ENCODE results near the gene SLC41A3. TPM values are rescaled to one million over a fixed set of nuclear protein-coding genes. Genes with fewer than 3 reads are reported as not detected.
A peak's percentile ranks its signal among the peaks of the same experiment; 100 is the strongest.

Gene SLC41A3
- total RNA-seq, 4 donors from 2014 or later = 22.7 to 41.5 (median 29.1) TPM

DNA sequence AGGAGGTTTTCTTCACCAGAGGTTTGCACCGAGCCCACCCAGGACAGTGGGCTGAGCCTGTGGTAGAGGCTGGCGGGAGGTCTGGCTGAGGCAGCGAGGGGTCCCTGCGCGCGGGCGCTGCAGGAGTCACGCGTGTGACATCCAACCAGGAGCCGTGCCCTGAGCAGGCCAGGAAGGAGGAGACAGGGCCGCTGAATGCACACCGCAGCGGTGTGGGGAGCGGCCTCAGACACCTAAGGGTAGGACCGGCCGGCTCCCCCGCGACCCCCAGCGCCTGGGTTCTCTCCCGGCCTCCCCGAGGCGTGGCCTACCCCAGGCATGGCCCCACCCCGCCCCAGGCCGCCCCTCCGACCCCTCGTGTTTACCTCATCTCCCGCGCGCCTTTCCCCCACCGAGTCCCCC lies 412 bp downstream of the SLC41A3 start:
- DNase-seq = peak; percentile 51
- H3K27me3 ChIP-seq = no peaks in the 10 kb centered on the region
- 2% methylated on average over 18 of the region's 30 CpGs; no CpG with 5 or more reads in 1 of the 2 donors for WGBS, 2 donors (ENCODE audit: low coverage in 1 of 2)
- intact Hi-C loops (cut with DNase I; ENCODE audit: low total_unique reads) (loop anchor here (10.0 kb wide), 1 partner anchor 89 kb away; no protein-coding TSS in a partner anchor), in situ Hi-C loops (cut with MboI; ENCODE audit: low pct_ligation_motif_present in 1 of 4, low pct_unique_long_range_greater_than_20kb in 1 of 4, low sequenced_read_pairs in 3 of 4) (no loop called here)
- TF ChIP-seq, protein P1, sequence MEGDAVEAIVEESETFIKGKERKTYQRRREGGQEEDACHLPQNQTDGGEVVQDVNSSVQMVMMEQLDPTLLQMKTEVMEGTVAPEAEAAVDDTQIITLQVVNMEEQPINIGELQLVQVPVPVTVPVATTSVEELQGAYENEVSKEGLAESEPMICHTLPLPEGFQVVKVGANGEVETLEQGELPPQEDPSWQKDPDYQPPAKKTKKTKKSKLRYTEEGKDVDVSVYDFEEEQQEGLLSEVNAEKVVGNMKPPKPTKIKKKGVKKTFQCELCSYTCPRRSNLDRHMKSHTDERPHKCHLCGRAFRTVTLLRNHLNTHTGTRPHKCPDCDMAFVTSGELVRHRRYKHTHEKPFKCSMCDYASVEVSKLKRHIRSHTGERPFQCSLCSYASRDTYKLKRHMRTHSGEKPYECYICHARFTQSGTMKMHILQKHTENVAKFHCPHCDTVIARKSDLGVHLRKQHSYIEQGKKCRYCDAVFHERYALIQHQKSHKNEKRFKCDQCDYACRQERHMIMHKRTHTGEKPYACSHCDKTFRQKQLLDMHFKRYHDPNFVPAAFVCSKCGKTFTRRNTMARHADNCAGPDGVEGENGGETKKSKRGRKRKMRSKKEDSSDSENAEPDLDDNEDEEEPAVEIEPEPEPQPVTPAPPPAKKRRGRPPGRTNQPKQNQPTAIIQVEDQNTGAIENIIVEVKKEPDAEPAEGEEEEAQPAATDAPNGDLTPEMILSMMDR (IDR thresholded peaks at IDR 0.05) = no peak
- TF ChIP-seq EP300 (IDR thresholded peaks at IDR 0.05; ENCODE audit: low read depth) = no peak
- TF ChIP-seq POLR2AphosphoS5 (IDR thresholded peaks at IDR 0.05) = no peak
- no peak for TF ChIP-seq POLR2A (IDR thresholded peaks at IDR 0.05)
- H3K4me1 ChIP-seq = peaks cover 5 to 14% (median 7%) of the 10 kb centered on the region in 4 donors
- peak overlapping the region; percentile 65 to 94 (median 76) for H3K4me3 ChIP-seq
- H3K9me3 ChIP-seq = no peaks in the 10 kb centered on the region
- H3K27ac ChIP-seq = peak overlapping the region; percentile 89 to 94 (median 91)
- H3K36me3 ChIP-seq = no peaks in the 10 kb centered on the region

DNA sequence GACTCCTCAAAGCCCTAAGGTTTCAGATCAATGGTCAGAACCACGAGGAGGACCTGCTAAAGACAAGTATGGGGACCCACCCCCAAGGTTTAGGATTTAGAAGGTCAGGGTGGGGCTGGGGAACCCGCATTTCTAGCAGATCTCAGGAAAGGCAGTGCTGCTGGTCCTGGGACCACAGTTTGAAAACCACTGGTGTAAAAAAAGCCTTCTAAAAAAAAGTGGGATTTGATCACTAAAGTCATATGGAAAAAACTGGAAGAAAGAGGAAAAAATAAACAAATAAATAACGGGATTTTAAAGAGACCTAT lies 832 bp downstream of the SLC41A3 start:
- Histone ChIP-seq H3K9me3 (no peaks in the 10 kb centered on the region), H3K27me3 (no peaks in the 10 kb centered on the region), H3K4me3 (peak overlapping the region; percentile 65 to 94 (median 76)), H3K27ac (peak overlapping the region; percentile 89 to 94 (median 91)), H3K36me3 (no peaks in the 10 kb centered on the region), H3K4me1 (peaks cover 5 to 14% (median 7%) of the 10 kb centered on the region in 4 donors)
- 14 to 25% methylated on average over 2 to 3 of the region's 3 CpGs for WGBS, 2 donors (ENCODE audit: low coverage in 1 of 2)
- no peak for DNase-seq
- intact Hi-C loops (cut with DNase I; ENCODE audit: low total_unique reads) (loop anchor here (10.0 kb wide), 1 partner anchor 88 kb away; no protein-coding TSS in a partner anchor), in situ Hi-C loops (cut with MboI; ENCODE audit: low pct_ligation_motif_present in 1 of 4, low pct_unique_long_range_greater_than_20kb in 1 of 4, low sequenced_read_pairs in 3 of 4) (no loop called here)
- TF ChIP-seq POLR2A (IDR thresholded peaks at IDR 0.05) (no peak), POLR2AphosphoS5 (IDR thresholded peaks at IDR 0.05) (no peak), EP300 (IDR thresholded peaks at IDR 0.05; ENCODE audit: low read depth) (no peak)
- TF ChIP-seq, protein P1 (IDR thresholded peaks at IDR 0.05) = no peak

DNA sequence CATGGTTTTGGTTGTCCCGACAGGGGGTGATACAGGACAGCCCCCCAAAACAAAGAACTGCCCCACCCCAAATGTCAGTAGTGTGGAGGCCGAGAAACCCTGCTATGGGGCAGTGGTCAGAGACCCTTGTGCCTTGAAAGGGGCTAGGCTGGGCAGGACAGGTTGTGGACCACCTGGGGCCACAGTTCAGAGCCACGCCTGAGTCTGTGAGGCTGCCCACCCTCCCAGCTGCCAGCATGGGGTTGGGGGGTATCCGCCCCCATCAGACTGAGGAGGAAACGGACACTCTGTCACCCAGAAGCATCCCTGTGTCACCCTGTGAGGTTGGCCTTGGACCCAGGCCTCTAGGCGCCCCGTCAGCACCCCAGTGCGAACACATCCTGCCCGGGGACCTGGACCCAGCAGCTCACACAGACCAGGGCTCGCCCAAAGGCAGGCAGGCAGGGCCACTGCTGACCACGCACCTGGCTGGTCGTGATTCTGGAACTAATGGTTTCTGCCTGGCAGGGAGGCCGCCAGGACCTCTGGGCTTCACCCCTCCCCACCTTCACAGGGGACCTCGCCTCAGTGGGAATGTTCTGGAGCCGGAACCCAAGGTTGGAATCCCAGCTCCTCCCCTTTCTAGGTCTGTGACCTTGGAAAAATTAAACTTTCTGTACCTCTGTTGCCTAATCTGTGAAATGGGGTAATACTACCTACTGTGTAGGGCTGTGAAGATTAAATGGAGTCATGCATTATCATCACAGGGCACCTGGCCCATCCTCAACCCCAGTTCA lies 1.4 kb downstream of the SLC41A3 start:
- H3K4me1 ChIP-seq = peaks cover 5 to 14% (median 7%) of the 10 kb centered on the region in 4 donors
- 94% methylated on average over 15 of the region's 15 CpGs; no CpG with 5 or more reads in 1 of the 2 donors for WGBS, 2 donors (ENCODE audit: low coverage in 1 of 2)
- peak overlapping the region in 1 of 4 donors; percentile 89 for H3K27ac ChIP-seq
- H3K36me3 ChIP-seq = no peaks in the 10 kb centered on the region
- intact Hi-C loops (cut with DNase I; ENCODE audit: low total_unique reads) (loop anchor here (10.0 kb wide), 1 partner anchor 88 kb away; no protein-coding TSS in a partner anchor), in situ Hi-C loops (cut with MboI; ENCODE audit: low pct_ligation_motif_present in 1 of 4, low pct_unique_long_range_greater_than_20kb in 1 of 4, low sequenced_read_pairs in 3 of 4) (no loop called here)
- DNase-seq = no peak
- H3K4me3 ChIP-seq = peak overlapping the region in 1 of 4 donors; percentile 67
- H3K27me3 ChIP-seq = no peaks in the 10 kb centered on the region
- TF ChIP-seq POLR2AphosphoS5 (IDR thresholded peaks at IDR 0.05) (no peak), EP300 (IDR thresholded peaks at IDR 0.05; ENCODE audit: low read depth) (no peak), POLR2A (IDR thresholded peaks at IDR 0.05) (no peak)
- TF ChIP-seq, protein P1 (IDR thresholded peaks at IDR 0.05) = no peak
- H3K9me3 ChIP-seq = no peaks in the 10 kb centered on the region

DNA sequence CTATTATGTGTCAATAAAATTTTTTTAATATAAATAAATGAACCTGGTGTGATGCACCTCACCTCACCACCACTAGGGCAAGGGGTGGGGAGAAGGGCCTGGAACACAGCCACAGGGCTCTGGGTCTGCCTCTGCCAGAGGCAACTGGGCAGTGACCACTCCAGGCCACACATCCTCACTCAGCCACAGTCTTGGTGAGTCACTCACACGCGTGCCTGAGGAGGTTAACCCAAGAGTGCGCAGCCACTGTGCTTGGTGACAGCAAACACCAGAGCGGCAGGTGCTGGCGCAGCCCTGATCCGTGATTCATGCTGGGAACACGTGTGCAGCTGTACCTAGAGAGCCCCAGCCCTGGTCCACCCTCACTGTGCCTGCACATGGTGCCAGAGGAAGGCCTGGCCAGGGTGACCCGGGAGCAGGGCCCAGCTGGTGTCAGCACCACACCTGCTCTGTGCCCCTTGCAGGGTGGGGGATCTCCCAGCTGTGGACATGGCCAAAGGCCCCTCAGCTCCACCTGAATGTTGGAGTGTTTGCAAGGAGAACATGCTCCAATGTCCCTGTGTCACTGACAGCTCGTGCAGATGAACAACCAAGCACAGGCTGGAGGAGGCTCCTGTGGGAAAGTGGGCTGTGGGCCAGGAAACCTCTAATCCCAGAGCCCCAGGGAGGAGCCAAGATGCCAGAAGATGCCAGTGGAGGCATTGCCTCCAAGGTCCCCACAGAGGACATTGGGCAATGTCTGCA lies 2.1 kb downstream of the SLC41A3 start:
- Histone ChIP-seq H3K36me3 (no peaks in the 10 kb centered on the region), H3K27ac (no peak overlapping the region), H3K9me3 (no peaks in the 10 kb centered on the region), H3K27me3 (no peaks in the 10 kb centered on the region), H3K4me1 (peaks cover 5 to 14% (median 7%) of the 10 kb centered on the region in 4 donors), H3K4me3 (no peak overlapping the region)
- in situ Hi-C loops (cut with MboI; ENCODE audit: low pct_ligation_motif_present in 1 of 4, low pct_unique_long_range_greater_than_20kb in 1 of 4, low sequenced_read_pairs in 3 of 4) = no loop called here
- WGBS, 2 donors (ENCODE audit: low coverage in 1 of 2) = 84% methylated on average over 9 of the region's 9 CpGs; no CpG with 5 or more reads in 1 of the 2 donors
- no peak for TF ChIP-seq EP300 (IDR thresholded peaks at IDR 0.05; ENCODE audit: low read depth)
- TF ChIP-seq, protein P1 (IDR thresholded peaks at IDR 0.05) = peak; percentile 20 to 38 (median 29)
- TF ChIP-seq POLR2A (IDR thresholded peaks at IDR 0.05) = no peak
- TF ChIP-seq POLR2AphosphoS5 (IDR thresholded peaks at IDR 0.05) = no peak
- DNase-seq = no peak
- intact Hi-C loops (cut with DNase I; ENCODE audit: low total_unique reads) = loop anchor here (10.0 kb wide), 1 partner anchor 87 kb away; no protein-coding TSS in a partner anchor

Data from transverse colon (tissue), 4 donors.